ENCODE results near the gene SLC17A4.

Gene SLC17A4

DNA sequence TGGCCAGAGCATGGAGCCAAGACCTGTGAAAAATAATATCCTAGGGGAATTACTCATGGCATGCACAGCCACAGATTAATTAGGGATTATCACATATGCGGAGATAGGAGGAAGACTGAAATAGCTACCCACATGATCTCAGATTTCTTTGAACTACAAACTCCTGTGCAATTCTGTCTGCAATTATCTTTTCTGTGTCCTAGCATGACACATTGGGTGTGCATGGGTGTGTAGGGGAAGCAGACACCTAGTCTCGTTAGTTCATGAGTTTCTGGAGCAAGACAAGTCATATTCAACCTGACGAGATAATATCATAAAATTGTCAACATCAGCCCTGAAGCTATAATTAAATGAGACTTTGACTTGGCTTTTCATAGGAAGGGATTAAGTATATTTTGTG, 3.6 kb upstream of the SLC17A4 start:
- no peak for FAIRE-seq

- FAIRE-seq = no peak
Measured at GRCh38 chr6:25753079-25753478, 1.5 kb upstream of the SLC17A4 start.

DNA sequence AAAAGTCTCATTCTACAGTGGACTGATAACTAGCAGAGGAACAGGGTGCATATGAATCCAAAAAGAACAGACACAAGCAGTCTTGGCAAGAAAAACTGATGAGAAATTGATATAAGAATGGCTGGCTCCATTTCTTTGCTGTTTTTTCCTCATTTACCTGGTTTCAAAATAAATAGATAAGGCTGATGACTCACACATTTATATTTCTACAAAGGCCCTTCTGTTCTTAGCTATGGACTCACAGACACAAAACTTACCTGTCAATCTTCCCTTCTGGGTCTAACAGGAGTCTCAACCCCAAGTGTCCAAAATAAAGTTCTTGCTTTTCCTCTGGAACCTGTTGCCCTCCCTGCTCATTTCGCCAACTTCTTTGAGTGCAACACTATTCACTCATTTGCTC, 941 bp downstream of the SLC17A4 start:
- FAIRE-seq = no peak

- FAIRE-seq = no peak
Measured at GRCh38 chr6:25756382-25757363, 2.1 kb downstream of the SLC17A4 start.

GRCh38 chr6:25757936-25758642, 3.5 kb downstream of the SLC17A4 start:
- FAIRE-seq = no peak

DNA sequence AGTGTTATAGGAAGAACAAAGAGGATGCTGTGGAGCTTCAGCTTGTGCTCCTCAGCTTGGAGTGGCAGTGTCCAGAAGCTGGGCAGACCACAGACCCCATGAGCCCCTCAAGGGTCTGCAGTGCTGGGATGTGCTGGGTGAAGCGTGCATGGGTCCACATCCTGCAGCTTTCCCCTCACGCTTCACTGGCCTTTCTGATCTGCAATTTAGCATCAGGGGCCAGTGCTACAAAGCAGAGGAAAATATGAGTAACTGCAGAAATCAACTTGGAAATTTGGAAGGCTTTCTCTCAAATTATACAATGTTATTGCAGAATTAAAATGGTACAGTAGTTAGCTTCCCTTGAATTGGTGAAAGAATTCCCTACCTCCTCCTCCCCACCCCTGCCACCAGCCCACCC, 10.1 kb downstream of the SLC17A4 start:
- no peak for FAIRE-seq

DNA sequence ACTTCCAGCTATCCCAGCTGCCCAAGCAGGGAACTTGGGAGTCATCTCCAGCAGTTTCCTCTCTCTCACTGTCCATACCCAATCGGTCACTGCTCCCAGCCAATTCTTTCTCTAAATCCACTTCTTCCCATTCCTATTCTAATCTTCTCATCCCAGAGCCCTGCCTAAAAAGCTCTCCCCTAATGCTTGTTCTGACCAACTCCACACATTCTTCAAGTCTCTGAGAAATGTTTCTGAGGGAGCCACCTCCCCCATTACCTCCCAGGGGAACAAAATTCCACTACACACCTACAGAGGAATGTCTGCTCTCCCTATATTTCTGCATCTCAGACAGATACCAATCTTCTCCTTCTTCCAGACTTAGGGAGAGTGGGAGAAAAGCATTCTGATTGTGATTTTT, 14.0 kb downstream of the SLC17A4 start:
- no peak for FAIRE-seq

DNA sequence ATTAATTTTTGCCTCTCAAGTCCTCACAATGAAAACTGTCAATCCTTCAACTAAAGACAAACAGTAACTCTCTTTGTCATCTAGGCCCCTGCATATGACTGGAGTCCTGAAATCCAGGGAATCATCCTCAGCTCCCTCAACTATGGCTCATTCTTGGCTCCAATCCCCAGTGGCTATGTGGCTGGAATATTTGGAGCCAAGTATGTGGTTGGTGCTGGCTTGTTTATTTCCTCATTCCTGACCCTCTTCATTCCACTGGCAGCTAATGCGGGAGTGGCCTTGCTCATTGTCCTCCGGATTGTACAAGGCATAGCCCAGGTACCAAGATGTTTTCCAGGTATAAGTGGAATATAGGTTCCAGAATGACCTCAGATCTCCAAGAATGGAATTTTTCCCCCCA, 15.4 kb downstream of the SLC17A4 start:
- FAIRE-seq = no peak

DNA sequence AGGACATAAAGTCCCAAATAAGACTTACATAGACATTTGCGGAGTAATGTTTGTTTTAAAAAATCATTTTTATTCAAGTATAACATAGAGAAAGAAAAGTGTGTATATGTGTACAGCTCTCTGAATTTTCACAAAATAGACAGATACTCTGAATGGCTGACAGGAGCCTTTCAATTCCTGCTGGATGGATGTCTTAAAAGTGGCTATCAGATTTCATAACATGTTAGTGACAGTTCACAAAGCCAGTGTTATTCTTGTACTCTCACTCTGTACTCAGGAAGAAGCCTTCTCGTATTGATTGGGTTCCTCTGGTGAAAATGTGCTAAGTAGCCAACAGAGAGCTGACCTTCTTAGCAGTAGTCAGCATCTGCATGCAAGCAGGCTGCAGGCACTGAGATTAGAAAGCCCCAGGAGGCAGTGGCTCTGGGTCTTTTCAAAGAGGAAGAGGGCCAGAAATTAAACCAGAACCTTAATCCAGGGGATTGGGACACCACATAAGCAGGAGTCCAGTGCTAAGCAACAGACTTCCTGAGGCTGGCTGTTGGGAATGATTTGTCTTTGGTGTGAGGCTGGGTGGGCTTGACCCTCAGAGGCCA, 19.7 kb downstream of the SLC17A4 start:
- no peak for FAIRE-seq

DNA sequence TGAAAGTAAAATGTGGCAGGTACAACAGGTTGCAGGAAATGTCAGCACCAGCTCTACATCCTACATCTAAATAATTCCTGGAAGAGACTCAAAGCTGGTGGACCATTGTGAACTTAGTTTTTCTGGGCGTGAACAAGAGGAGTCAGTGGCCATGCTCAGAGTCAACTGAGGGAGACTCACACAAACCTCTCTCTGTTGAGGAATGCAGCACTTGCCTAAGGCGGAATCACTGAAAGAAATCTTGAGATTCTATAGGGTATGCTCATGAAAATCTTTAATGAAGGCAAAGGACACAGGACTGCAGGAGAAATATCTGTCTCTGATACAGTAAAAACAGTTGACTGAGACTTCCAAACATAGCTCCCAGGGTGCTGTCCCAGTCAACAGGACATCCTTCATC, 22.5 kb downstream of the SLC17A4 start:
- FAIRE-seq = no peak

DNA sequence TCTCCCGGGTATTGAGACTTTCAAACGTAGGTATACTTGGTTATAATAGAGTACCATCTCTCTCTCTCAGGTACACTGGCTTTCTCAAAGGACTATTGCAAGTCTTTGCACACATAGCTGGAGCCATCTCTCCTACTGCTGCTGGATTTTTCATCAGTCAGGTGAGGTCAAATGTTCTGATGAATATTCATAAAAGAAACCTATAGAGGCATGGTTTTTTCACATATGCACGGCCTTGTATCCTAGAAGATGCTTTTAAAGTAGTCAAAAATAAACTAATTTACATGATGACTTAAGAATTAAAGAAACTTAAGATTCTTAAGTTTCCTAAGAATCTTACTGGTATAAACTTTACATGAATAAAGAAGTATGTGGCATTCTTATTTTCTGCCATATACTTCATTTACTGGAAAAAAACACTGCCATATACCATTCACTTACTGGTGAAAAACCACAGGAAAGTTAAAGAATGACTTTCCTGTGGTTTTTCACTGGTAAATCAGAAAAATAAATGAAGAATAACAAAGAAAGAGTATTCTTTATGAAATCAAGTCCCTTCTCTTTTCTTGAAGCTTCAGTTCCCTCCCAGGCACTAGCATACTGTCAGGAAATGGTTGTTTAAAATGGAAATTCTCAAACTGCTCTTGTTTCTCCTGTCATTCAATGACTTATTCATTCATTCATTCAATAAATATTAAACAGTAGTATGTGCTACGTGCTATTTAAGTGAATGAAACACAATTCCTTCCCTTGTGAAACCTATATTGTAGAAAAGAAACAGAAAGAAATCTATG, 23.5 kb downstream of the SLC17A4 start:
- FAIRE-seq = no peak

DNA sequence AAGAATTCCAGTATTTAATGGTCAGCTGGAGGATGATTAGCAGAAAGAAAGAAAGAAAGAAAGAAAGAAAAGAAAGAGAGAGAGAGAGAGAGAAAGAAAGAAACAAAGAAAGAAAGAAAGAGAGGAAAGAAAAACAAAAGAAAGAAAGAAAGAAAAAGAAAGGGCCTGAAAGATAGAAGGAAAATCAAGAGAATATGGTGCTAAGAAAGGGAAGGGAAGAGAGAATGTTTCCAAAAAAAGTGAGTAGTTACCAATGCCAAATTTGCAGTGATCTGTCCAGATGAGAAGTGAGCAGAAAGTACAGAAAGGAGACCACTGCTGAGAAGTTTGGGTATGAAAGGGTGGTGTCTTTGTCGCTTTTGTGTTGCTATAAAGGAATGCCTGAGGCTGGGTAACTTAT, 26.6 kb downstream of the SLC17A4 start:
- no peak for FAIRE-seq

GRCh38 chr6:25787428-25787827, 32.9 kb downstream of the SLC17A4 start:
- FAIRE-seq = no peak

- FAIRE-seq = no peak
Measured at GRCh38 chr6:25788305-25788922, 33.9 kb downstream of the SLC17A4 start.

DNA sequence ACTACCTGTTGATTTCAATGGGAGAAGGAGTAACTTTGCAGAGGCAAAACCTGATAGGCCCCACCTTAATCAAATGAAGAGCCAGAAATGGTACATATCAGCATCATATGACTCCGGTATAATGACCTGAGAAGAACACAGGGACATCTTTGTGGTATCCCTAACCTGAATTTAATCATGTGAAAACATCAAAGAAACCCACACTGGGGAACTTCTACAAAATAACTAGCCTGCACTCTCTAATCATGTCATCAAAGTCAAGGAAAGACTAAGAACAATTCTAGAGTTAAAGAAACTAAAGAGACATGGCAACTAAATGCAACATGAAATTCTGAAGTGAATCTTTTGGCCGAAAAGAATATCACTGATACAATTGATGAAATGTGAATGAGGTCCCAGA, 34.9 kb downstream of the SLC17A4 start:
- FAIRE-seq = no peak

DNA sequence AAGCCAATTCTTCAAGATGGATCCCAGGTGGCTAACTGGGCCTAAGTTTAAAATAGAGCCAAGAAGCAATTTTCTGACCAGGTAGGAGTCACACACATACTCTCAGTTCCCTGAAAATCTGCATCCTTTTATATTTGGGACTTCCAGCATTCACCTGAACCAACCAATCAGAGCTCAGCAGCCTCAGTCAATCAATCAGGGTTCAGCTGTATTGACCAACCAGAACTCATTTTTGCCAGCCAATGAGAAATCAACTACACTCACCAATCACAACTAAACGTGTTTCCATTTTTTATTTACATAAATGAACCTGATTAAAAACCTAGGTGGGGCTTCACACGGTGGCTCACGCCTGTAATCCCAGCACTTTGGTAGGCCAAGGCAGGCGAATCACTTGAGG, 37.5 kb downstream of the SLC17A4 start:
- FAIRE-seq = no peak

DNA sequence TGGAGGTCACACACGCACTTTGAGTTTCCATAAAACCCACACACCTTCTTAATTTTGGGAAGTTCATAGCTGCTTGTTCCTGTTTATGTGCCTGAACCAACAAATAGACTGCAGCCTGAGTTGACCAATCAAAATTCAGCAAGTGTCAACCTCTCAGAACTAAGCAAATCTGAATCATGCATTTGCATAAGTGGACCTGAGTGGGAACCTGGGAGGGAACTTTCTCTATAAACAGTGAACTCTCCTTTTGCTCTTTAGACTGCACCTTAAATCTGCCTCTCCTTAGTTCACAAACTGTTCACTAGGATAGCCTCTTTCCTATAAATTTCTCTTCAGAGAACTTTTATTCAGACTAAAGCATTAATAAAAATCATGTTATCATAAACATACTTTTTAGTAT, 39.4 kb downstream of the SLC17A4 start:
- no peak for FAIRE-seq

DNA sequence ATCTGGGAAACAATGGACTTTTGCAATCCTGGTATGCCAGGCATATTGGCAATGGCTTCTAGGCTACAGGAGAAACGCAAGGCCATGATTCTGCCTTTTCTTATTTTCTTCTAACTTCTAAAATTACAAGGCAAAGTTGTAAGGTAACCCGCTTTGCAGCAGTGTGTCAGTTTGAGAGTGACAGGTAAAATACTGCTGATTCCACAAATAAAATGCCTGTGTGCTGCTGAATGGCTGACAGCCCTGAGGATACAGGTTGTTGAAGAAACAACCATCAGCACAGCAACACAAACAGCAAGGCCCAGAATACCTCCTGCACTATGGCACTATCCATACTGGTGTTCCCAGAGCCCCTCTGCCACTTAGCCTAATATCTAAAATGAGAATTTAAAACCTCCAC, 40.2 kb downstream of the SLC17A4 start:
- no peak for FAIRE-seq

DNA sequence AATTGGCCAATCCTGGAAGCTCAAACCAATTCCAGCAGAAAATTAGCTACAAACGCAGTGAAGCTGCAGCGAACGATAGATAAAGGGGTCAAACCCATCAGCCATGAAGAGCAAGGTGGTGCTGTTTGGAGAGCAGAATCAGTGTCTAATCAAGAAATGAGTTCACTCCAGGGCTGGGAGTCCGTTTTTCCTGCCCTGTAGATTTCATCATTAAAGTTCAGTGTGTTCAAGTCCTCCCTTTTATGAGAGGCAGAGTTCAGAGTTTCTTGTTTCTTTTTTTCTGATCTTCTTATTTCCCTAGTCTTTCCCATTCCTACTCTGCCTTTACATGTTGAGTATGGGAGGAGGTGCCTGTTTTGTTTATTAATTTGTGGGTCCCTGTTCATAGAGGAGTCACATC, 46.9 kb downstream of the SLC17A4 start:
- FAIRE-seq = no peak

GRCh38 chr6:25804804-25805203, 50.3 kb downstream of the SLC17A4 start:
- FAIRE-seq = no peak

GRCh38 chr6:25815194-25815593, 60.7 kb downstream of the SLC17A4 start:
- FAIRE-seq = no peak

- FAIRE-seq = no peak
Measured at GRCh38 chr6:25816252-25816651, 61.7 kb downstream of the SLC17A4 start.

- FAIRE-seq = no peak
Measured at GRCh38 chr6:25821341-25821740, 66.8 kb downstream of the SLC17A4 start.
